ENCODE data around the gene MYMX. TPM values are rescaled to one million over a fixed set of nuclear protein-coding genes. Genes with fewer than 3 reads are reported as not detected.

MYMX gene
- total and polyA plus RNA-seq, 2 of the 13 experiments (the other 11 are each of a cell fraction or from before 2014, with no cell fraction given), result not detected

GRCh38 chr6:44217332-44218143 is 812 bp downstream of the MYMX start (continued):
- TF ChIP-seq, protein P1, sequence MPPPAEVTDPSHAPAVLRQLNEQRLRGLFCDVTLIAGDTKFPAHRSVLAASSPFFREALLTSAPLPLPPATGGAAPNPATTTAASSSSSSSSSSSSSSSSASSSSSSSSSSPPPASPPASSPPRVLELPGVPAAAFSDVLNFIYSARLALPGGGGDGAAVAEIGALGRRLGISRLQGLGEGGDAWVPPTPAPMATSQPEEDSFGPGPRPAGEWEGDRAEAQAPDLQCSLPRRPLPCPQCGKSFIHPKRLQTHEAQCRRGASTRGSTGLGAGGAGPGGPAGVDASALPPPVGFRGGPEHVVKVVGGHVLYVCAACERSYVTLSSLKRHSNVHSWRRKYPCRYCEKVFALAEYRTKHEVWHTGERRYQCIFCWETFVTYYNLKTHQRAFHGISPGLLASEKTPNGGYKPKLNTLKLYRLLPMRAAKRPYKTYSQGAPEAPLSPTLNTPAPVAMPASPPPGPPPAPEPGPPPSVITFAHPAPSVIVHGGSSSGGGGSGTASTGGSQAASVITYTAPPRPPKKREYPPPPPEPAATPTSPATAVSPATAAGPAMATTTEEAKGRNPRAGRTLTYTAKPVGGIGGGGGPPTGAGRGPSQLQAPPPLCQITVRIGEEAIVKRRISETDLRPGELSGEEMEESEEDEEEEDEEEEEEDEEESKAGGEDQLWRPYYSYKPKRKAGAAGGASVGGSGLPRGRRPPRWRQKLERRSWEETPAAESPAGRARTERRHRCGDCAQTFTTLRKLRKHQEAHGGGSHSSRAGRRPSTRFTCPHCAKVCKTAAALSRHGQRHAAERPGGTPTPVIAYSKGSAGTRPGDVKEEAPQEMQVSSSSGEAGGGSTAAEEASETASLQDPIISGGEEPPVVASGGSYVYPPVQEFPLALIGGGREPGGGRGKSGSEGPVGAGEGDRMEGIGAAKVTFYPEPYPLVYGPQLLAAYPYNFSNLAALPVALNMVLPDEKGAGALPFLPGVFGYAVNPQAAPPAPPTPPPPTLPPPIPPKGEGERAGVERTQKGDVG (CRISPR knock-in tag; IDR thresholded peaks at IDR 0.05; ENCODE audit: borderline replicate concordance), result no peak
- TF ChIP-seq SP140L (CRISPR knock-in tag; IDR thresholded peaks at IDR 0.05; ENCODE audit: borderline replicate concordance) (no peak), CBX2 (IDR thresholded peaks at IDR 0.05; ENCODE audit: low read depth, low read length) (no peak), CBX2 (CRISPR knock-in tag; IDR thresholded peaks at IDR 0.05; ENCODE audit: low read depth) (peak; percentile 64; the same call in 1 of the 2 replicates), DRAP1 (CRISPR knock-in tag; IDR thresholded peaks at IDR 0.05) (peak; percentile 31; the same call in 1 of the 2 replicates), LBX2 (CRISPR knock-in tag; IDR thresholded peaks at IDR 0.05; ENCODE audit: borderline replicate concordance) (peak; percentile 55; the same call in 1 of the 2 replicates), NFKB2 (CRISPR knock-in tag; IDR thresholded peaks at IDR 0.05; ENCODE audit: borderline replicate concordance) (no peak; the same call in 1 of the 2 replicates), SMAD3 (CRISPR knock-in tag; IDR thresholded peaks at IDR 0.05) (no peak), SMARCC2 (IDR thresholded peaks at IDR 0.05) (no peak), HDAC2 (CRISPR knock-in tag; IDR thresholded peaks at IDR 0.05) (peak; percentile 30; the same call in 1 of the 2 replicates), MIER3 (CRISPR knock-in tag; IDR thresholded peaks at IDR 0.05; ENCODE audit: borderline replicate concordance) (no peak), THAP11 (CRISPR knock-in tag; IDR thresholded peaks at IDR 0.05) (0 out of 2 replicates have a peak, but pooled peaks have one; percentile 24), TRIM24 (CRISPR knock-in tag; IDR thresholded peaks at IDR 0.05) (no peak), ZNF143 (CRISPR knock-in tag; IDR thresholded peaks at IDR 0.05) (no peak), ZFP37 (CRISPR knock-in tag; IDR thresholded peaks at IDR 0.05; ENCODE audit: borderline replicate concordance) (no peak), ISX (CRISPR knock-in tag; conservative IDR thresholded peaks at IDR 0.05) (no peak)
- TF ChIP-seq, protein P2, sequence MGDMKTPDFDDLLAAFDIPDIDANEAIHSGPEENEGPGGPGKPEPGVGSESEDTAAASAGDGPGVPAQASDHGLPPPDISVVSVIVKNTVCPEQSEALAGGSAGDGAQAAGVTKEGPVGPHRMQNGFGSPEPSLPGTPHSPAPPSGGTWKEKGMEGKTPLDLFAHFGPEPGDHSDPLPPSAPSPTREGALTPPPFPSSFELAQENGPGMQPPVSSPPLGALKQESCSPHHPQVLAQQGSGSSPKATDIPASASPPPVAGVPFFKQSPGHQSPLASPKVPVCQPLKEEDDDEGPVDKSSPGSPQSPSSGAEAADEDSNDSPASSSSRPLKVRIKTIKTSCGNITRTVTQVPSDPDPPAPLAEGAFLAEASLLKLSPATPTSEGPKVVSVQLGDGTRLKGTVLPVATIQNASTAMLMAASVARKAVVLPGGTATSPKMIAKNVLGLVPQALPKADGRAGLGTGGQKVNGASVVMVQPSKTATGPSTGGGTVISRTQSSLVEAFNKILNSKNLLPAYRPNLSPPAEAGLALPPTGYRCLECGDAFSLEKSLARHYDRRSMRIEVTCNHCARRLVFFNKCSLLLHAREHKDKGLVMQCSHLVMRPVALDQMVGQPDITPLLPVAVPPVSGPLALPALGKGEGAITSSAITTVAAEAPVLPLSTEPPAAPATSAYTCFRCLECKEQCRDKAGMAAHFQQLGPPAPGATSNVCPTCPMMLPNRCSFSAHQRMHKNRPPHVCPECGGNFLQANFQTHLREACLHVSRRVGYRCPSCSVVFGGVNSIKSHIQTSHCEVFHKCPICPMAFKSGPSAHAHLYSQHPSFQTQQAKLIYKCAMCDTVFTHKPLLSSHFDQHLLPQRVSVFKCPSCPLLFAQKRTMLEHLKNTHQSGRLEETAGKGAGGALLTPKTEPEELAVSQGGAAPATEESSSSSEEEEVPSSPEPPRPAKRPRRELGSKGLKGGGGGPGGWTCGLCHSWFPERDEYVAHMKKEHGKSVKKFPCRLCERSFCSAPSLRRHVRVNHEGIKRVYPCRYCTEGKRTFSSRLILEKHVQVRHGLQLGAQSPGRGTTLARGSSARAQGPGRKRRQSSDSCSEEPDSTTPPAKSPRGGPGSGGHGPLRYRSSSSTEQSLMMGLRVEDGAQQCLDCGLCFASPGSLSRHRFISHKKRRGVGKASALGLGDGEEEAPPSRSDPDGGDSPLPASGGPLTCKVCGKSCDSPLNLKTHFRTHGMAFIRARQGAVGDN (CRISPR knock-in tag; IDR thresholded peaks at IDR 0.05), result peak; percentile 97
- TF ChIP-seq, protein P3, sequence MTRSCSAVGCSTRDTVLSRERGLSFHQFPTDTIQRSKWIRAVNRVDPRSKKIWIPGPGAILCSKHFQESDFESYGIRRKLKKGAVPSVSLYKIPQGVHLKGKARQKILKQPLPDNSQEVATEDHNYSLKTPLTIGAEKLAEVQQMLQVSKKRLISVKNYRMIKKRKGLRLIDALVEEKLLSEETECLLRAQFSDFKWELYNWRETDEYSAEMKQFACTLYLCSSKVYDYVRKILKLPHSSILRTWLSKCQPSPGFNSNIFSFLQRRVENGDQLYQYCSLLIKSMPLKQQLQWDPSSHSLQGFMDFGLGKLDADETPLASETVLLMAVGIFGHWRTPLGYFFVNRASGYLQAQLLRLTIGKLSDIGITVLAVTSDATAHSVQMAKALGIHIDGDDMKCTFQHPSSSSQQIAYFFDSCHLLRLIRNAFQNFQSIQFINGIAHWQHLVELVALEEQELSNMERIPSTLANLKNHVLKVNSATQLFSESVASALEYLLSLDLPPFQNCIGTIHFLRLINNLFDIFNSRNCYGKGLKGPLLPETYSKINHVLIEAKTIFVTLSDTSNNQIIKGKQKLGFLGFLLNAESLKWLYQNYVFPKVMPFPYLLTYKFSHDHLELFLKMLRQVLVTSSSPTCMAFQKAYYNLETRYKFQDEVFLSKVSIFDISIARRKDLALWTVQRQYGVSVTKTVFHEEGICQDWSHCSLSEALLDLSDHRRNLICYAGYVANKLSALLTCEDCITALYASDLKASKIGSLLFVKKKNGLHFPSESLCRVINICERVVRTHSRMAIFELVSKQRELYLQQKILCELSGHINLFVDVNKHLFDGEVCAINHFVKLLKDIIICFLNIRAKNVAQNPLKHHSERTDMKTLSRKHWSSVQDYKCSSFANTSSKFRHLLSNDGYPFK (CRISPR knock-in tag; IDR thresholded peaks at IDR 0.05; ENCODE audit: borderline replicate concordance), result 0 out of 2 replicates have a peak, but pooled peaks have one; percentile 40
